K562 (cell line): ENCODE measurements around the gene FMO5. TPM values are rescaled to one million over a fixed set of nuclear protein-coding genes. Genes with fewer than 3 reads are reported as not detected.

Experiments used
- polyA plus RNA-seq, 8 experiments: library from polyadenylated mRNA; depleted of rRNA in 4 of 8; stranded (reverse) in 5 of 8; unstranded in 3 of 8; fragments of >200 nt; fragmentation: Nextera tagmentation in 2 of 8; fragmentation: Illumina TruSeq in 1 of 8; extraction: Ambion mirVana in 2 of 8; extraction: Trizol in 1 of 8; gene quantifications; 2 replicates each; pipeline versions ENCODE4 v1.2.1 to v1.2.3, GENCODE V29; 2011 to 2014; ENCODE audit warnings: inconsistent platforms in 1 of 8, missing spikeins in 1 of 8
- total RNA-seq, 7 experiments: library from RNA; depleted of rRNA in 6 of 7; stranded (reverse); fragments of >200 nt in 6 of 7; fragmentation: Illumina TruSeq in 2 of 7; extraction: Trizol in 2 of 7; gene quantifications; 2 replicates each; pipeline versions ENCODE4 v1.2.1 to v1.2.3, GENCODE V29; 2011 to 2021; ENCODE audit warnings: low replicate concordance in 1 of 7

Gene FMO5
- total and polyA plus RNA-seq, 9 of the 15 experiments (the other 6 are each of a cell fraction or from before 2014, with no cell fraction given), result 0.11 to 0.69 (median 0.19) TPM; not detected in 1

Other genes with a start within 250 kb of the FMO5 start
- 5.5 and 7.7 TPM in 2 replicates for gene PRKAB2, start 52.9 kb downstream of the FMO5 start, total RNA-seq (2014; rRNA removed)
- 9.6 and 10.0 TPM in 2 replicates for gene PRKAB2, start 52.9 kb downstream of the FMO5 start, total RNA-seq (2014; rRNA removed; fragmentation: Illumina TruSeq; extraction: Trizol)
- 6.5 and 7.9 TPM in 2 replicates for gene PRKAB2, start 52.9 kb downstream of the FMO5 start, total RNA-seq (2015; rRNA removed; fragmentation: Illumina TruSeq; extraction: Trizol)
- 8.6 and 8.9 TPM in 2 replicates for gene PRKAB2, start 52.9 kb downstream of the FMO5 start, total RNA-seq (2021)
- gene PRKAB2, start 52.9 kb downstream of the FMO5 start, polyA plus RNA-seq (2011; rRNA removed), result 20.6 and 20.8 TPM in 2 replicates
- gene PRKAB2, start 52.9 kb downstream of the FMO5 start, polyA plus RNA-seq (2014; fragmentation: Illumina TruSeq; extraction: Trizol), result 10.5 and 11.4 TPM in 2 replicates
- 1 to 10 TPM; 2.3 to 4.0 TPM for gene PRKAB2, start 52.9 kb downstream of the FMO5 start, polyA plus RNA-seq (2014; fragmentation: Nextera tagmentation; extraction: Ambion mirVana)
- gene PRKAB2, start 52.9 kb downstream of the FMO5 start, polyA plus RNA-seq (2014; rRNA removed), result 7.8 and 7.9 TPM in 2 replicates
- 48.0 and 50.0 TPM in 2 replicates for gene CHD1L, start 17.3 kb upstream of the FMO5 start, total RNA-seq (2014; rRNA removed)
- gene CHD1L, start 17.3 kb upstream of the FMO5 start, total RNA-seq (2014; rRNA removed; fragmentation: Illumina TruSeq; extraction: Trizol), result 66.4 and 70.5 TPM in 2 replicates
- gene CHD1L, start 17.3 kb upstream of the FMO5 start, total RNA-seq (2015; rRNA removed; fragmentation: Illumina TruSeq; extraction: Trizol), result 56.7 and 59.1 TPM in 2 replicates
- 55.3 and 59.3 TPM in 2 replicates for gene CHD1L, start 17.3 kb upstream of the FMO5 start, total RNA-seq (2021)
- 60.4 and 93.3 TPM in 2 replicates for gene CHD1L, start 17.3 kb upstream of the FMO5 start, polyA plus RNA-seq (2011; rRNA removed)
- gene CHD1L, start 17.3 kb upstream of the FMO5 start, polyA plus RNA-seq (2014; fragmentation: Illumina TruSeq; extraction: Trizol), result 51.8 and 57.5 TPM in 2 replicates
- gene CHD1L, start 17.3 kb upstream of the FMO5 start, polyA plus RNA-seq (2014; fragmentation: Nextera tagmentation; extraction: Ambion mirVana), result 10 to 100 TPM; 25.0 to 38.9 TPM
- gene CHD1L, start 17.3 kb upstream of the FMO5 start, polyA plus RNA-seq (2014; rRNA removed), result 64.6 and 66.2 TPM in 2 replicates